Liver (tissue), 9 donors: ENCODE data around the gene ZNF524. TPM values are rescaled to one million over a fixed set of nuclear protein-coding genes. Genes with fewer than 3 reads are reported as not detected.

Experiments used
- DNase-seq: peaks from one replicate; pipeline ENCODE4 v3.0.0-alpha.2; 2017; ENCODE audit warnings: low spot score
- H3K27ac ChIP-seq, 2 donors: one replicate each; pipeline ENCODE4 v1.7.0; 2013; ENCODE audit warnings: inconsistent platforms in 2 of 2, low read length in 2 of 2, control low read depth in 1 of 2, low read depth in 1 of 2, mild to moderate bottlenecking in 1 of 2
- H3K27me3 ChIP-seq, 4 donors: one replicate each; pipeline versions ENCODE4 v1.6.1 to v1.7.0; 2013; ENCODE audit warnings: low read length in 3 of 4, inconsistent platforms in 1 of 4, mild to moderate bottlenecking in 1 of 4, moderate library complexity in 1 of 4; ENCODE audit not compliant: control insufficient read depth in 4 of 4, insufficient read depth in 4 of 4
- H3K36me3 ChIP-seq, 4 donors: one replicate each; pipeline versions ENCODE4 v1.6.1 to v1.7.0; 2013; ENCODE audit warnings: low read length in 3 of 4, mild to moderate bottlenecking in 3 of 4, low read depth in 1 of 4, moderate library complexity in 1 of 4; ENCODE audit not compliant: control insufficient read depth in 4 of 4, insufficient read depth in 3 of 4
- H3K4me1 ChIP-seq, 4 donors: one replicate each; pipeline versions ENCODE4 v1.6.1 to v1.7.0; 2013; ENCODE audit warnings: low read length in 3 of 4, mild to moderate bottlenecking in 3 of 4, moderate library complexity in 1 of 4; ENCODE audit not compliant: control insufficient read depth in 4 of 4, insufficient read depth in 4 of 4
- H3K4me3 ChIP-seq, 3 donors: one replicate each; pipeline versions ENCODE4 v1.6.1 to v1.7.0; 2013; ENCODE audit warnings: low read length in 3 of 3, control low read depth in 1 of 3, low read depth in 1 of 3, mild to moderate bottlenecking in 1 of 3
- H3K9ac ChIP-seq, 2 donors: one replicate each; pipeline ENCODE4 v1.7.0; 2013; ENCODE audit warnings: low read length in 2 of 2, mild to moderate bottlenecking in 2 of 2, moderate library complexity in 2 of 2, control low read depth in 1 of 2, low read depth in 1 of 2
- H3K9me3 ChIP-seq, 4 donors: one replicate each; pipeline versions ENCODE4 v1.6.1 to v1.7.0; 2013; ENCODE audit warnings: low read length in 3 of 4; ENCODE audit not compliant: control insufficient read depth in 4 of 4
- FOXA2 ChIP-seq: IDR thresholded peaks from 2 replicates; pipeline ENCODE4 v1.6.1; 2016; ENCODE audit warnings: antibody characterized with exemption
- GABPA ChIP-seq, 2 donors: IDR thresholded peaks in 1 of 2; conservative IDR thresholded peaks in 1 of 2; 2 replicates each; pipeline ENCODE4 v1.6.1; 2016; ENCODE audit warnings: antibody characterized with exemption in 2 of 2, mild to moderate bottlenecking in 1 of 2, moderate library complexity in 1 of 2
- HNF4A ChIP-seq, 2 donors: conservative IDR thresholded peaks; 2 replicates each; pipeline ENCODE4 v1.6.1; 2016; ENCODE audit warnings: antibody characterized with exemption in 2 of 2, mild to moderate bottlenecking in 2 of 2
- HNF4G ChIP-seq: IDR thresholded peaks from 2 replicates; pipeline ENCODE4 v1.6.1; 2016; ENCODE audit warnings: antibody characterized with exemption
- JUND ChIP-seq, 2 donors: IDR thresholded peaks; 2 replicates each; pipeline ENCODE4 v1.6.1; 2016; ENCODE audit warnings: antibody characterized with exemption in 2 of 2
- RXRA ChIP-seq, 2 donors: IDR thresholded peaks; 2 replicates each; pipeline ENCODE4 v1.6.1; 2017 to 2018; ENCODE audit warnings: antibody characterized with exemption in 2 of 2, mild to moderate bottlenecking in 1 of 2
- WGBS: extraction: QIAGEN DNeasy Blood & Tissue Kit; methylation state at CpG from one replicate; pipeline ENCODE4 v1.1.7; 2013; 5-methylcytosine and 5-hydroxymethylcytosine counted together
- polyA plus RNA-seq, 2 donors: library from polyadenylated mRNA; stranded (reverse) in 1 of 2; unstranded in 1 of 2; fragments of 200-250 nt in 1 of 2; fragments of >200 nt in 1 of 2; fragmentation: Nextera tagmentation in 1 of 2; extraction: Ambion mirVana in 1 of 2; gene quantifications; one replicate each; pipeline versions ENCODE4 v1.2.1 to v1.2.3, GENCODE V29; 2013 to 2015
- total RNA-seq, 2 donors: library from RNA; depleted of rRNA; stranded (reverse); fragments of >200 nt; gene quantifications; one replicate each; pipeline ENCODE4 v1.2.3, GENCODE V29; 2014
- TF ChIP-seq, protein P1 (sequence below): IDR thresholded peaks from 2 replicates; pipeline ENCODE4 v1.6.1; 2016; ENCODE audit warnings: antibody characterized with exemption
- TF ChIP-seq, protein P2 (sequence below): fragments of 150-350 bp; IDR thresholded peaks from 2 replicates; pipeline ENCODE4 v1.5.1; 2017; ENCODE audit warnings: improper control_type of control experiment, low read depth, low read length; ENCODE audit not compliant: missing input control
- TF ChIP-seq, protein P3 (sequence below): IDR thresholded peaks from 2 replicates; pipeline ENCODE4 v1.6.1; 2016; ENCODE audit warnings: antibody characterized with exemption
- TF ChIP-seq, protein P4 (sequence below): IDR thresholded peaks from 2 replicates; pipeline ENCODE4 v1.6.1; 2016; ENCODE audit warnings: antibody characterized with exemption
- TF ChIP-seq, protein P5 (sequence below): IDR thresholded peaks from 2 replicates; pipeline ENCODE4 v1.6.1; 2016; ENCODE audit warnings: antibody characterized with exemption, mild to moderate bottlenecking
- donor health status: healthy.
- donor health status: healthy.
- donor health status: healthy.
- donor health status: healthy.
- donor health status: healthy.

Gene ZNF524
- total and polyA plus RNA-seq, 4 donors: 6.7 to 12.3 (median 10.2) TPM

DNA sequence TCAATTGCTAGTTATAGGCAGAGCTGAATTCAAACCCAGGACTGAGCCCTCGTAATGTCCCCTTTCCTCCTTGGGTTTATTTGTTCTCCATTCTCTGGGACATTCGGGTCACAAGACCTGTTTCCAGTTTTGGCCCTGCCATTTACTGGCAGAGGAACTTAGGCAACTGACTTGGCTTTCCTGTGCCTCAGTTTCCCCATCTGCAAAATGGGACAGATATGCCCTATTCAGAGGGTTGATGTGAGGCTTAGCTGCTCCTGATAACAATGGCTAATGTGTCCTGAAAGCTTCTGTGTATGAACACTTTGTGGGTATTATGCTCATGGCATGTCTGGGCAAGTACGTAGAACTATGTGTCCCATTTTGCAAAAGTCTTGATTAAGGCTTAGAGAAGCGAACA, 996 bp downstream of the ZNF524 start (continued):
- TF ChIP-seq, protein P1, sequence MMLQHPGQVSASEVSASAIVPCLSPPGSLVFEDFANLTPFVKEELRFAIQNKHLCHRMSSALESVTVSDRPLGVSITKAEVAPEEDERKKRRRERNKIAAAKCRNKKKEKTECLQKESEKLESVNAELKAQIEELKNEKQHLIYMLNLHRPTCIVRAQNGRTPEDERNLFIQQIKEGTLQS: no peak

DNA sequence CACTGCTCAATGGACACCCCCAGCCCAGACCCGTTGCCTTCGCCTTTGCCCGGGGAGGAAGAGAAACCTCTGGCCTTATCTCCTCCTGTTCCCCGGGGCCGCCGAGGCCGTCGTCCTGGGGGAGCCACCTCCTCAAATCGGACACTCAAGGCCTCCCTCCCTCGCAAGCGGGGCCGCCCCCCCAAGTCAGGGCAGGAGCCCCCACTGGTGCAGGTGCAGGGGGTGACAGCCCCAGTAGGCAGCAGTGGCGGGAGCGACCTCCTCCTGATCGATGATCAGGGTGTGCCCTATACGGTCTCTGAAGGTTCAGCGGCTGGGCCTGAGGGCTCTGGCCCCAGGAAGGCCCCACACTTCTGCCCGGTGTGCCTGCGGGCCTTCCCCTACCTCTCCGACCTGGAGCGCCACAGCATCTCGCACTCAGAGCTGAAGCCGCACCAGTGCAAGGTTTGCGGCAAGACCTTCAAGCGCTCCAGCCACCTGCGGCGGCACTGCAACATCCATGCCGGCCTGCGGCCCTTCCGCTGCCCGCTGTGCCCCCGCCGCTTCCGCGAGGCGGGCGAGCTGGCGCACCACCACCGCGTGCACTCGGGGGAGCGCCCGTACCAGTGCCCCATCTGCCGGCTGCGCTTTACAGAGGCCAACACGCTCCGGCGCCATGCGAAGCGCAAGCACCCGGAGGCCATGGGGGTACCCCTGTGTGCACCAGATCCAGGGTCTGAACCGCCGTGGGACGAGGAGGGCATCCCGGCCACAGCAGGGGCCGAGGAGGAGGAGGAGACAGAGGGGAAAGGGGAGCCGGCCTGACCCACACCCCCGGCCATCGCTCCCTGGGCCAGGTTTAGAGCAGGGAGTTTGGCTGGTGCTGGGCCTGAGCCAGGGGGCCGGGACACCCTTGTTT, 2.3 kb downstream of the ZNF524 start:
- H3K9me3 ChIP-seq: no peaks in the 10 kb centered on the region
- peaks cover 0 to 1% (median 0%) of the 10 kb centered on the region in 4 donors for H3K36me3 ChIP-seq
- H3K9ac ChIP-seq: no peak overlapping the region
- DNase-seq: no peak
- WGBS: 96% methylated on average over 60 of the region's 60 CpGs
- no peaks in the 10 kb centered on the region for H3K27me3 ChIP-seq
- no peak overlapping the region for H3K4me3 ChIP-seq
- no peak for TF ChIP-seq GABPA (IDR thresholded peaks at IDR 0.05 in 1 of 2, conservative IDR thresholded peaks at IDR 0.05 in 1 of 2)
- no peak for TF ChIP-seq RXRA (IDR thresholded peaks at IDR 0.05)
- TF ChIP-seq, protein P2, sequence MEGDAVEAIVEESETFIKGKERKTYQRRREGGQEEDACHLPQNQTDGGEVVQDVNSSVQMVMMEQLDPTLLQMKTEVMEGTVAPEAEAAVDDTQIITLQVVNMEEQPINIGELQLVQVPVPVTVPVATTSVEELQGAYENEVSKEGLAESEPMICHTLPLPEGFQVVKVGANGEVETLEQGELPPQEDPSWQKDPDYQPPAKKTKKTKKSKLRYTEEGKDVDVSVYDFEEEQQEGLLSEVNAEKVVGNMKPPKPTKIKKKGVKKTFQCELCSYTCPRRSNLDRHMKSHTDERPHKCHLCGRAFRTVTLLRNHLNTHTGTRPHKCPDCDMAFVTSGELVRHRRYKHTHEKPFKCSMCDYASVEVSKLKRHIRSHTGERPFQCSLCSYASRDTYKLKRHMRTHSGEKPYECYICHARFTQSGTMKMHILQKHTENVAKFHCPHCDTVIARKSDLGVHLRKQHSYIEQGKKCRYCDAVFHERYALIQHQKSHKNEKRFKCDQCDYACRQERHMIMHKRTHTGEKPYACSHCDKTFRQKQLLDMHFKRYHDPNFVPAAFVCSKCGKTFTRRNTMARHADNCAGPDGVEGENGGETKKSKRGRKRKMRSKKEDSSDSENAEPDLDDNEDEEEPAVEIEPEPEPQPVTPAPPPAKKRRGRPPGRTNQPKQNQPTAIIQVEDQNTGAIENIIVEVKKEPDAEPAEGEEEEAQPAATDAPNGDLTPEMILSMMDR: no peak
- TF ChIP-seq, protein P3, sequence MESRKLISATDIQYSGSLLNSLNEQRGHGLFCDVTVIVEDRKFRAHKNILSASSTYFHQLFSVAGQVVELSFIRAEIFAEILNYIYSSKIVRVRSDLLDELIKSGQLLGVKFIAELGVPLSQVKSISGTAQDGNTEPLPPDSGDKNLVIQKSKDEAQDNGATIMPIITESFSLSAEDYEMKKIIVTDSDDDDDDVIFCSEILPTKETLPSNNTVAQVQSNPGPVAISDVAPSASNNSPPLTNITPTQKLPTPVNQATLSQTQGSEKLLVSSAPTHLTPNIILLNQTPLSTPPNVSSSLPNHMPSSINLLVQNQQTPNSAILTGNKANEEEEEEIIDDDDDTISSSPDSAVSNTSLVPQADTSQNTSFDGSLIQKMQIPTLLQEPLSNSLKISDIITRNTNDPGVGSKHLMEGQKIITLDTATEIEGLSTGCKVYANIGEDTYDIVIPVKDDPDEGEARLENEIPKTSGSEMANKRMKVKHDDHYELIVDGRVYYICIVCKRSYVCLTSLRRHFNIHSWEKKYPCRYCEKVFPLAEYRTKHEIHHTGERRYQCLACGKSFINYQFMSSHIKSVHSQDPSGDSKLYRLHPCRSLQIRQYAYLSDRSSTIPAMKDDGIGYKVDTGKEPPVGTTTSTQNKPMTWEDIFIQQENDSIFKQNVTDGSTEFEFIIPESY: no peak
- TF ChIP-seq HNF4G: no peak
- no peak for TF ChIP-seq JUND (IDR thresholded peaks at IDR 0.05)
- TF ChIP-seq HNF4A (conservative IDR thresholded peaks at IDR 0.05): no peak
- peaks cover 1 to 28% (median 26%) of the 10 kb centered on the region in 4 donors for H3K4me1 ChIP-seq
- H3K27ac ChIP-seq: no peak overlapping the region

DNA sequence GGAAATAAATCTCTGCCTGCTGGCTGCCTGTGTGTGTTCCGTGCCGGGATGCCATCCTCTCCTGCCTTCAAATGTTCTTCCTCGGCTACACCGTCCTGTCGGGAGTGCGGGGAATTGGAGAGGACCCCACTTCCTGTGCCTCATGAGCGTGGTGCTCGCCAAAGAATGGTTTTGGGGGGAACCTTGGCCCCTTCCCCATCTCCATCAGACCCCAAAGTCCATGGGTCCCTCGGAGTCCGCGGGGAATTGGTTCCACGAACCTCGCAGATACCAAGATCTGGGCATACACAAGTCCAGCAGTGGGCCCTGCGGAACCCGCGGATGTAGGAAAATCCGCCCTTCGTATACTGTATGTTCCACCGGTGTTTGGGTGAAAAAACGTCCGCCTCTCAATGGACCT, 3.0 kb downstream of the ZNF524 start:
- no peak for DNase-seq
- Histone ChIP-seq H3K9me3 (no peaks in the 10 kb centered on the region), H3K4me3 (no peak overlapping the region), H3K4me1 (peaks cover 1 to 30% (median 26%) of the 10 kb centered on the region in 4 donors), H3K36me3 (no peaks in the 10 kb centered on the region), H3K27ac (no peak overlapping the region), H3K27me3 (no peaks in the 10 kb centered on the region), H3K9ac (no peak overlapping the region)
- WGBS: 90% methylated on average over 21 of the region's 21 CpGs
- TF ChIP-seq, protein P1: no peak
- no peak for TF ChIP-seq HNF4A (conservative IDR thresholded peaks at IDR 0.05)
- TF ChIP-seq, protein P4, sequence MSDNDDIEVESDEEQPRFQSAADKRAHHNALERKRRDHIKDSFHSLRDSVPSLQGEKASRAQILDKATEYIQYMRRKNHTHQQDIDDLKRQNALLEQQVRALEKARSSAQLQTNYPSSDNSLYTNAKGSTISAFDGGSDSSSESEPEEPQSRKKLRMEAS: no peak
- TF ChIP-seq FOXA2: no peak
- TF ChIP-seq, protein P5, sequence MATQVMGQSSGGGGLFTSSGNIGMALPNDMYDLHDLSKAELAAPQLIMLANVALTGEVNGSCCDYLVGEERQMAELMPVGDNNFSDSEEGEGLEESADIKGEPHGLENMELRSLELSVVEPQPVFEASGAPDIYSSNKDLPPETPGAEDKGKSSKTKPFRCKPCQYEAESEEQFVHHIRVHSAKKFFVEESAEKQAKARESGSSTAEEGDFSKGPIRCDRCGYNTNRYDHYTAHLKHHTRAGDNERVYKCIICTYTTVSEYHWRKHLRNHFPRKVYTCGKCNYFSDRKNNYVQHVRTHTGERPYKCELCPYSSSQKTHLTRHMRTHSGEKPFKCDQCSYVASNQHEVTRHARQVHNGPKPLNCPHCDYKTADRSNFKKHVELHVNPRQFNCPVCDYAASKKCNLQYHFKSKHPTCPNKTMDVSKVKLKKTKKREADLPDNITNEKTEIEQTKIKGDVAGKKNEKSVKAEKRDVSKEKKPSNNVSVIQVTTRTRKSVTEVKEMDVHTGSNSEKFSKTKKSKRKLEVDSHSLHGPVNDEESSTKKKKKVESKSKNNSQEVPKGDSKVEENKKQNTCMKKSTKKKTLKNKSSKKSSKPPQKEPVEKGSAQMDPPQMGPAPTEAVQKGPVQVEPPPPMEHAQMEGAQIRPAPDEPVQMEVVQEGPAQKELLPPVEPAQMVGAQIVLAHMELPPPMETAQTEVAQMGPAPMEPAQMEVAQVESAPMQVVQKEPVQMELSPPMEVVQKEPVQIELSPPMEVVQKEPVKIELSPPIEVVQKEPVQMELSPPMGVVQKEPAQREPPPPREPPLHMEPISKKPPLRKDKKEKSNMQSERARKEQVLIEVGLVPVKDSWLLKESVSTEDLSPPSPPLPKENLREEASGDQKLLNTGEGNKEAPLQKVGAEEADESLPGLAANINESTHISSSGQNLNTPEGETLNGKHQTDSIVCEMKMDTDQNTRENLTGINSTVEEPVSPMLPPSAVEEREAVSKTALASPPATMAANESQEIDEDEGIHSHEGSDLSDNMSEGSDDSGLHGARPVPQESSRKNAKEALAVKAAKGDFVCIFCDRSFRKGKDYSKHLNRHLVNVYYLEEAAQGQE: no peak
- no peak for TF ChIP-seq RXRA (IDR thresholded peaks at IDR 0.05)
- TF ChIP-seq, protein P3: no peak
